GM12878 (cell line): ENCODE data around the gene ENDOV.

Experiments used
- ATF7 ChIP-seq: fragments of 450-650 bp; IDR thresholded peaks from 2 replicates; pipeline ENCODE4 v1.6.1; 2016; ENCODE audit warnings: low read depth, mild to moderate bottlenecking
- CREB1 ChIP-seq: IDR thresholded peaks from 2 replicates; pipeline ENCODE4 v1.6.1; 2012; ENCODE audit warnings: low read depth, mild to moderate bottlenecking, inconsistent platforms
- CTCF ChIP-seq, 3 experiments: IDR thresholded peaks in 2 of 3; conservative IDR thresholded peaks in 1 of 3; 2 replicates each; pipeline ENCODE4 v1.5.1; 2011; ENCODE audit warnings: low read depth in 3 of 3, low read length in 3 of 3, mild to moderate bottlenecking in 3 of 3, control low read depth in 2 of 3, moderate library complexity in 2 of 3, inconsistent platforms in 1 of 3, mixed read lengths in 1 of 3; ENCODE audit not compliant: control insufficient read depth in 2 of 3, insufficient read depth in 1 of 3; ENCODE audit errors: extremely low read depth in 1 of 3
- E2F4 ChIP-seq: IDR thresholded peaks from 2 replicates; pipeline ENCODE4 v1.6.1; 2012; ENCODE audit warnings: low read depth, low read length, improper control_type of control experiment
- EP300 ChIP-seq, 2 experiments: fragments of 150-350 bp in 1 of 2; IDR thresholded peaks; 2 replicates each; pipeline ENCODE4 v1.6.1; 2011 to 2012; ENCODE audit warnings: low read depth in 2 of 2, low read length in 2 of 2, borderline replicate concordance in 1 of 2, improper control_type of control experiment in 1 of 2, inconsistent platforms in 1 of 2; ENCODE audit not compliant: control insufficient read depth in 1 of 2
- EZH2 ChIP-seq: IDR thresholded peaks from 2 replicates; pipeline ENCODE4 v1.6.1; 2012; ENCODE audit warnings: low read depth, mild to moderate bottlenecking, control low read depth, inconsistent platforms, low read length, borderline replicate concordance; ENCODE audit not compliant: control insufficient read depth
- GABPA ChIP-seq: IDR thresholded peaks from 2 replicates; pipeline ENCODE4 v1.6.1; 2014; ENCODE audit warnings: antibody characterized with exemption, low read depth, mild to moderate bottlenecking, inconsistent platforms
- MXI1 ChIP-seq: fragments of 150-350 bp; IDR thresholded peaks from 2 replicates; pipeline ENCODE4 v1.6.1; 2011; ENCODE audit warnings: low read depth, mild to moderate bottlenecking, inconsistent platforms, low read length, improper control_type of control experiment
- NR2C2 ChIP-seq: IDR thresholded peaks from 2 replicates; pipeline ENCODE4 v1.6.1; 2011; ENCODE audit warnings: borderline replicate concordance, low read depth; ENCODE audit not compliant: control insufficient read depth, insufficient read length
- PBX3 ChIP-seq: IDR thresholded peaks from 2 replicates; pipeline ENCODE4 v1.6.1; 2011; ENCODE audit warnings: mild to moderate bottlenecking, low read depth, low read length, moderate library complexity; ENCODE audit not compliant: insufficient replicate concordance
- POLR2A ChIP-seq: IDR thresholded peaks from 2 replicates; pipeline ENCODE4 v1.6.1; 2011; ENCODE audit warnings: low read depth, mild to moderate bottlenecking, low read length
- POLR2AphosphoS5 ChIP-seq: IDR thresholded peaks from 2 replicates; pipeline ENCODE4 v1.6.1; 2011; ENCODE audit warnings: mild to moderate bottlenecking, low read length, inconsistent platforms
- RAD21 ChIP-seq: IDR thresholded peaks from 2 replicates; pipeline ENCODE4 v1.6.1; 2011; ENCODE audit warnings: mild to moderate bottlenecking, low read depth, low read length, moderate library complexity; ENCODE audit not compliant: insufficient read depth
- TAF1 ChIP-seq: IDR thresholded peaks from 2 replicates; pipeline ENCODE4 v1.6.1; 2011; ENCODE audit warnings: mild to moderate bottlenecking, low read depth, low read length, borderline replicate concordance

- no peak for TF ChIP-seq EP300 (IDR thresholded peaks at IDR 0.05; ENCODE audit: borderline replicate concordance in 1 of 2, control insufficient read depth in 1 of 2, low read depth in 2 of 2, low read length in 2 of 2)
- no peak for TF ChIP-seq POLR2A
- no peak for TF ChIP-seq ATF7
- TF ChIP-seq CREB1: no peak
- no peak for TF ChIP-seq E2F4
- no peak for TF ChIP-seq CTCF (IDR thresholded peaks at IDR 0.05 in 2 of 3, conservative IDR thresholded peaks at IDR 0.05 in 1 of 3; ENCODE audit: control insufficient read depth in 2 of 3, extremely low read depth in 1 of 3, insufficient read depth in 1 of 3, low read depth in 3 of 3, low read length in 3 of 3)
- no peak for TF ChIP-seq PBX3
- TF ChIP-seq EZH2: no peak
- TF ChIP-seq GABPA: no peak
- TF ChIP-seq RAD21: no peak
- no peak for TF ChIP-seq MXI1
- no peak for TF ChIP-seq TAF1
- TF ChIP-seq NR2C2: no peak
- no peak for TF ChIP-seq POLR2AphosphoS5
Measured at GRCh38 chr17:80380555-80381002, 34.4 kb upstream of the ENDOV start.
